ENCODE measurements around the gene CCNL2. TPM values are rescaled to one million over a fixed set of nuclear protein-coding genes. Genes with fewer than 3 reads are reported as not detected.
"Not testable (repeated sequence)": the region's sequence is repeated elsewhere in the genome, so short reads cannot be mapped to it uniquely, and the experiment has no call there.

The CCNL2 gene
- total and polyA plus RNA-seq, 2 experiments from 2014 or later, result 150 to 199 TPM

DNA sequence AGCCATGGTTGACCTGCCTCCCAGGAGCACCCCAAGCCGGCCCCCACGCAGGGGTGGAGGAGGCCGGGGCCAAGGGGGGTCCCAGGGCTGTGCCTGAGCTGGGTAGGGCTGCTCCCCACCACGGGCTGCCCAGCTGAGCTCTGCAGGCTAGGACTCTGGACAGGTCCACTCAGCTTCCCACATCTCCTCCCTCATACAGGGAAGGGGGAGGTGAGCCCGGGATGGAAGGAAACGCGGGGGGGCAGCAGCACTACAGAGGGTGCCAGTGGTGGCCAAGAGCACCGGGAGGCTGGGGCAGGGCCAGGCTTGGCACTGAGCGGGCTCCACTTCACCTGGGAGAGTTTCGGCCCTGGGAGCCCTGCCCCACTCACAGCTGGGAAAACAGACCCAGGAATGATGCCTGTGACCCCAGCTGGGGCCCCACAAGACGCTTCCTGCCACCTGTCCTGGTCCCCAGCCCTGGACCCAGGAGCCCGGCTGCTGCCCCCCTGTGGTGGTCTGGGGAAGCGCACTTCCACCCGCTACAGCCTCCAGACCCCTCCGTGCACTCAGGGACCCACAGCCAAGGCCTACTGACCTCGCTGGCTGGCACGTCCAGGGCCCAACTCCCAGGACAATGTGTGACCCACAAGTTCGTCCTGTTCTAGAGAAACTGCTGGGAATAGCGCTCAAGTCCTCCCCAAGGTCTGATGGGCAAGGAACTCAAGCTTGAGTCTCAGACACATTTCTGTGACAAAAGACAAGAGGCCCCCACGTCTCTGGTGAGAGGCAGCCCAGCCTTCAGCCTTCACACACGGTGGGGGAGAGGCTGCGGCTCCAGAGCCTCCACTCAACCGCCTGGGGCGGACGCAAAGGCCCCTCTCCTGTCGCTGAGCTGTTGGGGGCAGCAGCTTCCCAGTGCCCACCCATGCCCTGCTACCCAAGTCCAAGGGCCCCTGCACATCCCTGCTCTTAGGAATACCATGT lies 27.1 kb downstream of the CCNL2 start:
- Histone ChIP-seq H3K27me3 (replicated peaks; ENCODE audit: insufficient read depth) (no peaks in the 10 kb centered on the region), H3K9ac (peak overlapping the region; percentile 98; the same call in 1 of the 2 replicates), H3K4me2 (ENCODE audit: unreplicated experiment) (no peak overlapping the region), H3K9me3 (ENCODE audit: low read depth) (no peaks in the 10 kb centered on the region), H3K79me2 (ENCODE audit: insufficient read depth) (peaks cover 45% of the 10 kb centered on the region), H2AFZ (no peak overlapping the region), H3K4me1 (ENCODE audit: insufficient read depth) (peaks cover 9% of the 10 kb centered on the region), H3F3A (ENCODE audit: insufficient read depth) (peaks cover 12% of the 10 kb centered on the region; the same call in 1 of the 2 replicates), H4K20me1 (ENCODE audit: insufficient read depth) (no peaks in the 10 kb centered on the region), H3K9me2 (ENCODE audit: insufficient read depth) (no peaks in the 10 kb centered on the region), H3K4me3 (no peak overlapping the region), H3K27ac (no peak overlapping the region), H3K36me3 (ENCODE audit: low read depth) (no peaks in the 10 kb centered on the region)
- 32 to 38% methylated on average over 25 to 26 of the region's 26 CpGs for WGBS, 2 experiments (ENCODE audit: low coverage in 1 of 2, low lambda C conversion rate in 2 of 2, missing lambda C conversion rate in 2 of 2)
- in situ Hi-C loops (cut with MboI), result no loop called here
- DNase-seq, result peak; percentile 64
- TF ChIP-seq EZH2 (IDR thresholded peaks at IDR 0.05; ENCODE audit: insufficient read depth, poor library complexity, severe bottlenecking) (no peak), EZH2phosphoT487 (IDR thresholded peaks at IDR 0.05; ENCODE audit: insufficient read depth, low read depth) (no peak)

DNA sequence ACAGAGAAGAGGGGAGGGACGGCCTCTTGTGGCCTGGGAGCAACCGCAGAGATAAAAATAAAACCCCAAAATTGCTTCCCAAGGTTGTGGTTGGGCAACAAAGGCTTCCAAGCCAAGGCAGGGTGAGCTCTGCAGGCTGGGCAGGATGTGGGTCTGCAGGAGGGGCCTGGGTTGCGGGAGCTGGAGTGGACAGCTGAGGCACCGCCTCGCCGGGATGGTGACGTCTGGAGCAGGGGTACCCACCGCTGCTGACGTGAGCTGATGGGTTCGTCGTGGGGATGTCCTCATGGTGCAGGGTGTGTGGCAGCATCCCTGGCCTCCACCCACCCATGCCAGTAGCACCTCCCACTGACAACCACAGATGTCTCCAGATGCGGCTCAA lies 27.8 kb downstream of the CCNL2 start:
- DNase-seq, result peak; percentile 18
- WGBS, 2 experiments (ENCODE audit: low coverage in 1 of 2, low lambda C conversion rate in 2 of 2, missing lambda C conversion rate in 2 of 2), result 53 to 62% methylated on average over 12 of the region's 12 CpGs
- H3K79me2 ChIP-seq (ENCODE audit: insufficient read depth), result peaks cover 44% of the 10 kb centered on the region
- H3K4me2 ChIP-seq (ENCODE audit: unreplicated experiment), result no peak overlapping the region
- peaks cover 9% of the 10 kb centered on the region for H3K4me1 ChIP-seq (ENCODE audit: insufficient read depth)
- in situ Hi-C loops (cut with MboI), result no loop called here
- no peak overlapping the region for H3K27ac ChIP-seq
- H3K9me2 ChIP-seq (ENCODE audit: insufficient read depth), result no peaks in the 10 kb centered on the region
- no peaks in the 10 kb centered on the region for H3K36me3 ChIP-seq (ENCODE audit: low read depth)
- H3K4me3 ChIP-seq, result no peak overlapping the region
- H3K9ac ChIP-seq, result no peak overlapping the region
- H2AFZ ChIP-seq, result no peak overlapping the region
- peaks cover 9% of the 10 kb centered on the region; the same call in 1 of the 2 replicates for H3F3A ChIP-seq (ENCODE audit: insufficient read depth)
- no peaks in the 10 kb centered on the region for H3K27me3 ChIP-seq (replicated peaks; ENCODE audit: insufficient read depth)
- no peaks in the 10 kb centered on the region for H4K20me1 ChIP-seq (ENCODE audit: insufficient read depth)
- TF ChIP-seq EZH2 (IDR thresholded peaks at IDR 0.05; ENCODE audit: insufficient read depth, poor library complexity, severe bottlenecking) (no peak), EZH2phosphoT487 (IDR thresholded peaks at IDR 0.05; ENCODE audit: insufficient read depth, low read depth) (no peak)
- H3K9me3 ChIP-seq (ENCODE audit: low read depth), result no peaks in the 10 kb centered on the region

GRCh38 chr1:1370771-1371300 lies 28.3 kb downstream of the CCNL2 start:
- Histone ChIP-seq H3K27ac (no peak overlapping the region), H3K36me3 (ENCODE audit: low read depth) (no peaks in the 10 kb centered on the region), H4K20me1 (ENCODE audit: insufficient read depth) (no peaks in the 10 kb centered on the region), H2AFZ (no peak overlapping the region), H3K9me3 (ENCODE audit: low read depth) (no peaks in the 10 kb centered on the region), H3F3A (ENCODE audit: insufficient read depth) (0 out of 2 replicates have a peak, but pooled peaks cover 4% of the 10 kb centered on the region), H3K9me2 (ENCODE audit: insufficient read depth) (no peaks in the 10 kb centered on the region), H3K4me1 (ENCODE audit: insufficient read depth) (peaks cover 6% of the 10 kb centered on the region), H3K4me2 (ENCODE audit: unreplicated experiment) (no peak overlapping the region), H3K79me2 (ENCODE audit: insufficient read depth) (peaks cover 39% of the 10 kb centered on the region), H3K9ac (no peak overlapping the region), H3K4me3 (no peak overlapping the region), H3K27me3 (replicated peaks; ENCODE audit: insufficient read depth) (no peaks in the 10 kb centered on the region)
- TF ChIP-seq EZH2 (IDR thresholded peaks at IDR 0.05; ENCODE audit: insufficient read depth, poor library complexity, severe bottlenecking) (no peak), EZH2phosphoT487 (IDR thresholded peaks at IDR 0.05; ENCODE audit: insufficient read depth, low read depth) (no peak)
- 75 to 79% methylated on average over 15 to 16 of the region's 16 CpGs for WGBS, 2 experiments (ENCODE audit: low coverage in 1 of 2, low lambda C conversion rate in 2 of 2, missing lambda C conversion rate in 2 of 2)
- in situ Hi-C loops (cut with MboI), result no loop called here
- DNase-seq, result no peak

DNA sequence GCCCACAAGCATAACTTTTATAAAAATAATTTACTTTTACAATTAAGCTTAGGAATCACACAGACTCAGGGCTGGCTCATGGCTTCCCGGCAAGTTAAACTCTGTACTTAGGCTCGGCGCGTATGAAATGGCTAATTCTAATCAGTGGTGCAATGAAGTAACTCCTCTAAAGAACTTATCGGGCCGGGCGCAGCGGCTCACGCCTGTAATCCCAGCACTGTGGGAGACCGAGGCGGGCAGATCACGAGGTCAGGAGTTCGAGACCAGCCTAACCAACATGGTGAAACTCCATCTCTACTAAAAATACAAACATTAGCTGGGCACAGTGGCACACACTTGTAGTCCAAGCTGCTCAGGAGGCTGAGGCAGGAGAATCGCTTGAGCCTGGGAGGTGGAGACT lies 29.0 kb downstream of the CCNL2 start:
- H3K27me3 ChIP-seq (replicated peaks; ENCODE audit: insufficient read depth); H3K4me1 ChIP-seq (ENCODE audit: insufficient read depth); H4K20me1 ChIP-seq (ENCODE audit: insufficient read depth); H3K9me2 ChIP-seq (ENCODE audit: insufficient read depth); H3K36me3 ChIP-seq (ENCODE audit: low read depth); H3K9ac ChIP-seq; H3K9me3 ChIP-seq (ENCODE audit: low read depth); H3K4me2 ChIP-seq (ENCODE audit: unreplicated experiment); H2AFZ ChIP-seq; DNase-seq; H3K27ac ChIP-seq; H3F3A ChIP-seq (ENCODE audit: insufficient read depth); H3K4me3 ChIP-seq; in situ Hi-C loops (cut with MboI): not testable (repeated sequence)
- 93 to 94% methylated on average over 14 of the region's 14 CpGs for WGBS, 2 experiments (ENCODE audit: low coverage in 1 of 2, low lambda C conversion rate in 2 of 2, missing lambda C conversion rate in 2 of 2)
- H3K79me2 ChIP-seq (ENCODE audit: insufficient read depth), result peaks cover 36% of the 10 kb centered on the region
